K562 (cell line): ENCODE measurements around the gene CDHR2. TPM values are rescaled to one million over a fixed set of nuclear protein-coding genes. Genes with fewer than 3 reads are reported as not detected.
A peak's percentile ranks its signal among the peaks of the same experiment; 100 is the strongest.

ENCODE experiments used
- HDAC1 ChIP-seq, 2 experiments: fragments of 450-650 bp; IDR thresholded peaks; 2 replicates each; pipeline ENCODE4 v1.6.1; 2016 to 2017; ENCODE audit warnings: inconsistent platforms in 1 of 2, mild to moderate bottlenecking in 1 of 2, moderate library complexity in 1 of 2
- HEY1 ChIP-seq: fragments of 250-450 bp; sonication (Bioruptor Pico); IDR thresholded peaks from 2 replicates; pipeline ENCODE4 v1.5.0; 2020; ENCODE audit warnings: mild to moderate bottlenecking, moderate library complexity, borderline replicate concordance
- JUN ChIP-seq, 2 experiments: sonication (generic) in 1 of 2; formaldehyde crosslinking in 1 of 2; IDR thresholded peaks; 2 replicates each; pipeline versions ENCODE4 v1.6.1 to v1.8.0; 2012 to 2022; ENCODE audit warnings: borderline replicate concordance in 2 of 2, mild to moderate bottlenecking in 2 of 2, improper control_type of control experiment in 1 of 2, low read depth in 1 of 2, low read length in 1 of 2, missing genetic modification reagents in 1 of 2
- KHSRP ChIP-seq: fragments of 450-650 bp; IDR thresholded peaks from 2 replicates; pipeline ENCODE4 v1.6.1; 2017
- MAZ ChIP-seq, 2 experiments: fragments of 450-650 bp in 1 of 2; sonication (generic) in 1 of 2; formaldehyde crosslinking; IDR thresholded peaks in 1 of 2; conservative IDR thresholded peaks in 1 of 2; 2 replicates each; pipeline versions ENCODE4 v1.4.0 to v1.5.0; 2020; ENCODE audit warnings: mild to moderate bottlenecking in 1 of 2, missing genetic modification reagents in 1 of 2
- MEIS2 ChIP-seq: fragments of 450-650 bp; IDR thresholded peaks from 2 replicates; pipeline ENCODE4 v1.6.1; 2014; ENCODE audit warnings: mild to moderate bottlenecking; ENCODE audit not compliant: partially characterized antibody
- POLR2G ChIP-seq: fragments of 200-400 bp; formaldehyde crosslinking; IDR thresholded peaks from 2 replicates; pipeline ENCODE4 v1.6.1; 2017; ENCODE audit warnings: low read depth, mild to moderate bottlenecking, antibody characterized with exemption, low read length, moderate library complexity
- POLR3A ChIP-seq: IDR thresholded peaks from 2 replicates; pipeline ENCODE4 v1.6.1; 2011; ENCODE audit warnings: borderline replicate concordance, mild to moderate bottlenecking, moderate library complexity; ENCODE audit not compliant: insufficient read length, insufficient read depth; ENCODE audit errors: extremely low read depth
- RBM39 ChIP-seq: fragments of 200-400 bp; formaldehyde crosslinking; optimal IDR thresholded peaks from 2 replicates; pipeline ENCODE3; 2018; ENCODE audit warnings: low read depth, low read length
- SUPT5H ChIP-seq: fragments of 450-650 bp; IDR thresholded peaks from 2 replicates; pipeline ENCODE4 v1.6.1; 2016
- TCF7L2 ChIP-seq: fragments of 150-350 bp; IDR thresholded peaks from 2 replicates; pipeline ENCODE4 v1.6.1; 2016; ENCODE audit warnings: low read depth, mild to moderate bottlenecking, low read length, moderate library complexity
- TEAD4 ChIP-seq, 2 experiments: sonication (generic) in 1 of 2; formaldehyde crosslinking in 1 of 2; IDR thresholded peaks; 2 replicates each; pipeline versions ENCODE4 v1.6.1 to v1.8.0; 2012 to 2022; ENCODE audit warnings: borderline replicate concordance in 1 of 2, inconsistent platforms in 1 of 2, low read length in 1 of 2, mild to moderate bottlenecking in 1 of 2, missing genetic modification reagents in 1 of 2
- U2AF1 ChIP-seq: fragments of 200-400 bp; formaldehyde crosslinking; optimal IDR thresholded peaks from 2 replicates; pipeline ENCODE3; 2017; ENCODE audit warnings: mild to moderate bottlenecking, low read depth, low read length, moderate library complexity
- XRCC3 ChIP-seq: fragments of 450-650 bp; IDR thresholded peaks from 2 replicates; pipeline ENCODE4 v1.6.1; 2017; ENCODE audit warnings: mild to moderate bottlenecking, moderate library complexity
- ZBTB43 ChIP-seq: sonication (generic); formaldehyde crosslinking; IDR thresholded peaks from 2 replicates; pipeline ENCODE4 v1.8.0; 2023; ENCODE audit warnings: mild to moderate bottlenecking, missing genetic modification reagents
- ZBTB8A ChIP-seq: fragments of 450-650 bp; IDR thresholded peaks from 2 replicates; pipeline ENCODE4 v1.6.1; 2018; ENCODE audit warnings: mild to moderate bottlenecking, moderate library complexity; ENCODE audit not compliant: partially characterized antibody
- ZNF280B ChIP-seq: fragments of 250-450 bp; sonication (Bioruptor Pico); IDR thresholded peaks from 2 replicates; pipeline ENCODE4 v1.5.1; 2021; ENCODE audit warnings: mild to moderate bottlenecking
- ZNF561 ChIP-seq: fragments of 450-650 bp; formaldehyde crosslinking; conservative IDR thresholded peaks from 2 replicates; pipeline ENCODE4 v1.4.0; 2020; ENCODE audit warnings: mild to moderate bottlenecking, moderate library complexity
- ZNF75A ChIP-seq: fragments of 450-650 bp; formaldehyde crosslinking; IDR thresholded peaks from 2 replicates; pipeline ENCODE4 v1.4.0; 2020; ENCODE audit warnings: mild to moderate bottlenecking
- polyA plus RNA-seq, 8 experiments: library from polyadenylated mRNA; depleted of rRNA in 4 of 8; stranded (reverse) in 5 of 8; unstranded in 3 of 8; fragments of >200 nt; fragmentation: Nextera tagmentation in 2 of 8; fragmentation: Illumina TruSeq in 1 of 8; extraction: Ambion mirVana in 2 of 8; extraction: Trizol in 1 of 8; gene quantifications; 2 replicates each; pipeline versions ENCODE4 v1.2.1 to v1.2.3, GENCODE V29; 2011 to 2014; ENCODE audit warnings: inconsistent platforms in 1 of 8, missing spikeins in 1 of 8
- total RNA-seq, 7 experiments: library from RNA; depleted of rRNA in 6 of 7; stranded (reverse); fragments of >200 nt in 6 of 7; fragmentation: Illumina TruSeq in 2 of 7; extraction: Trizol in 2 of 7; gene quantifications; 2 replicates each; pipeline versions ENCODE4 v1.2.1 to v1.2.3, GENCODE V29; 2011 to 2021; ENCODE audit warnings: low replicate concordance in 1 of 7
- TF ChIP-seq, protein P1 (sequence below): sonication (generic); formaldehyde crosslinking; IDR thresholded peaks from 2 replicates; pipeline ENCODE4 v1.5.0; 2020; ENCODE audit warnings: missing genetic modification reagents
- TF ChIP-seq, protein P2 (sequence below): fragments of 250-450 bp; sonication (Bioruptor Pico); IDR thresholded peaks from 2 replicates; pipeline ENCODE4 v1.8.0; 2022; ENCODE audit warnings: inconsistent platforms, mild to moderate bottlenecking, moderate library complexity, borderline replicate concordance
- TF ChIP-seq, protein P3 (sequence below): fragments of 250-450 bp; sonication (Bioruptor Pico); IDR thresholded peaks from 2 replicates; pipeline ENCODE4 v1.8.0; 2021; ENCODE audit warnings: moderate library complexity, mild to moderate bottlenecking, inconsistent platforms

CDHR2 gene
- total and polyA plus RNA-seq, 9 of the 15 experiments (the other 6 are each of a cell fraction or from before 2014, with no cell fraction given), result 0.01 to 0.62 (median 0.09) TPM; not detected in 2

DNA sequence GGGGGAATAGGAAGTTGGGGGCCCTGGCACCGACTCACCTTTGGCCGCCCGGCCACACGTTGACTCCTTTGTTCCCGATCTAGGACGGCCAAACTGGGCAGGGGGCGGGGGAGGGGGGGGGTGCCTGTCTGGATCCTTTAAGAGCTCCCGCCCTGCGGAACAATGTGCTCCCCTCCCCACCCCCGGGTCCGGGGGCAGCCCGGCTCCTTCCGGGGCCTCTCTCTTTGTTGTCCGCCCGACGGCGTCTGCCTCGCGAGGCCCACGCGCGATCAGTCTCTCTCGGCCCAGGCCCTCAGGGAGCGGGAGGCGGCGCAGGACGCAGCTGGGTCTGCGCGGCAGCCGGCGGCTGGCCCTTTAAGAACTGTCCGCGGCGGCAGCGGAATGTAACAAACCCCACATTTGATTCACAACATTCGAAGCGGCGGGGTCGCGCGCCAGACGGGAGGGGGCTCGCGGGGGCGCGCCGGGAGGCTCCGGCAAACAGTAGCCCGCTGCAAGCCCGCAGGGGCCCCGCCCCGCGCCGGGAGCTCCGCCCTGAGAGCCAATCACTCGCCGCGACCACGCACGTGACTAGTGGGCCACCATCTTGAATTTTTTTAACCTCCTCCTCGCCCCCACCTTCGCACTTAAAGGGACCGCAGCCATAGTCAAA lies 12.1 kb upstream of the CDHR2 start, which contains the start of gene RNF44 (continued):
- peak; percentile 64 for TF ChIP-seq SUPT5H
- TF ChIP-seq JUN (IDR thresholded peaks at IDR 0.05; ENCODE audit: borderline replicate concordance, low read depth, low read length), result peak; percentile 21; the same call in 1 of the 2 replicates
- TF ChIP-seq JUN (CRISPR knock-in tag; IDR thresholded peaks at IDR 0.05; ENCODE audit: borderline replicate concordance), result no peak
- TF ChIP-seq KHSRP, result no peak
- peak; percentile 66 for TF ChIP-seq U2AF1
- TF ChIP-seq TEAD4 (IDR thresholded peaks at IDR 0.05; ENCODE audit: low read length), result peak; percentile 40
- peak; percentile 68; the same call in 1 of the 2 replicates for TF ChIP-seq TEAD4 (CRISPR knock-in tag; IDR thresholded peaks at IDR 0.05; ENCODE audit: borderline replicate concordance)
- TF ChIP-seq, protein P1, sequence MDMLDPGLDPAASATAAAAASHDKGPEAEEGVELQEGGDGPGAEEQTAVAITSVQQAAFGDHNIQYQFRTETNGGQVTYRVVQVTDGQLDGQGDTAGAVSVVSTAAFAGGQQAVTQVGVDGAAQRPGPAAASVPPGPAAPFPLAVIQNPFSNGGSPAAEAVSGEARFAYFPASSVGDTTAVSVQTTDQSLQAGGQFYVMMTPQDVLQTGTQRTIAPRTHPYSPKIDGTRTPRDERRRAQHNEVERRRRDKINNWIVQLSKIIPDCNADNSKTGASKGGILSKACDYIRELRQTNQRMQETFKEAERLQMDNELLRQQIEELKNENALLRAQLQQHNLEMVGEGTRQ (CRISPR knock-in tag), result peak; percentile 91
- no peak; a peak in 2 of 4 replicates for TF ChIP-seq HDAC1 (IDR thresholded peaks at IDR 0.05)
- TF ChIP-seq ZBTB43, result no peak
- TF ChIP-seq, protein P2, sequence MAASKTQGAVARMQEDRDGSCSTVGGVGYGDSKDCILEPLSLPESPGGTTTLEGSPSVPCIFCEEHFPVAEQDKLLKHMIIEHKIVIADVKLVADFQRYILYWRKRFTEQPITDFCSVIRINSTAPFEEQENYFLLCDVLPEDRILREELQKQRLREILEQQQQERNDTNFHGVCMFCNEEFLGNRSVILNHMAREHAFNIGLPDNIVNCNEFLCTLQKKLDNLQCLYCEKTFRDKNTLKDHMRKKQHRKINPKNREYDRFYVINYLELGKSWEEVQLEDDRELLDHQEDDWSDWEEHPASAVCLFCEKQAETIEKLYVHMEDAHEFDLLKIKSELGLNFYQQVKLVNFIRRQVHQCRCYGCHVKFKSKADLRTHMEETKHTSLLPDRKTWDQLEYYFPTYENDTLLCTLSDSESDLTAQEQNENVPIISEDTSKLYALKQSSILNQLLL (CRISPR knock-in tag), result no peak
- peak; percentile 81 for TF ChIP-seq POLR2G
- TF ChIP-seq HEY1, result no peak
- no peak for TF ChIP-seq ZNF75A
- TF ChIP-seq ZNF561, result no peak
- no peak for TF ChIP-seq XRCC3
- no peak for TF ChIP-seq POLR3A
- no peak for TF ChIP-seq ZBTB8A
- no peak for TF ChIP-seq TCF7L2
- TF ChIP-seq MEIS2, result peak; percentile 83
- no peak for TF ChIP-seq RBM39
- TF ChIP-seq ZNF280B (CRISPR knock-in tag), result no peak
- TF ChIP-seq, protein P3, sequence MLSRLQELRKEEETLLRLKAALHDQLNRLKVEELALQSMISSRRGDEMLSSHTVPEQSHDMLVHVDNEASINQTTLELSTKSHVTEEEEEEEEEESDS (CRISPR knock-in tag), result no peak
- TF ChIP-seq MAZ (CRISPR knock-in tag; conservative IDR thresholded peaks at IDR 0.05 in 1 of 2, IDR thresholded peaks at IDR 0.05 in 1 of 2), result peak; percentile 99 to 100
